GM12873 (cell line): ENCODE data around the gene BBX.

Source experiments
- CTCF ChIP-seq: IDR thresholded peaks from 2 replicates; pipeline ENCODE4 v1.5.1; 2012; ENCODE audit warnings: low read depth, mild to moderate bottlenecking, moderate library complexity, low read length, control low read depth; ENCODE audit not compliant: insufficient read depth; ENCODE audit errors: missing control alignments

The BBX gene

GRCh38 chr3:107627962-107628542 lies 105.3 kb downstream of the BBX start:
- no peak for TF ChIP-seq CTCF

GRCh38 chr3:107629566-107629965 lies 106.8 kb downstream of the BBX start:
- no peak for TF ChIP-seq CTCF

GRCh38 chr3:107630779-107631178 lies 108.0 kb downstream of the BBX start:
- no peak for TF ChIP-seq CTCF

GRCh38 chr3:107632576-107632975 lies 109.8 kb downstream of the BBX start:
- TF ChIP-seq CTCF, result no peak

GRCh38 chr3:107633327-107634098 lies 110.8 kb downstream of the BBX start:
- TF ChIP-seq CTCF, result no peak

GRCh38 chr3:107634099-107634489 lies 111.3 kb downstream of the BBX start:
- TF ChIP-seq CTCF, result no peak

- TF ChIP-seq CTCF, result no peak
These were observed 114.8 kb downstream of the BBX start for GRCh38 chr3:107637416-107638183.
